ENCODE results near the gene PLEKHO1. TPM values are rescaled to one million over a fixed set of nuclear protein-coding genes. Genes with fewer than 3 reads are reported as not detected.
"Not testable (repeated sequence)": the region's sequence is repeated elsewhere in the genome, so short reads cannot be mapped to it uniquely, and the experiment has no call there.

PLEKHO1 gene
- total RNA-seq, 4 donors from 2014 or later = 5.2 to 23.1 (median 14.2) TPM

GRCh38 chr1:150138044-150138443, 11.7 kb upstream of the PLEKHO1 start:
- DNase-seq = no peak
- no peak overlapping the region for H3K4me3 ChIP-seq (replicated peaks in 1 of 3)
- H3K36me3 ChIP-seq = no peaks in the 10 kb centered on the region
- WGBS, 2 donors = 76 to 85% methylated on average over 5 of the region's 5 CpGs
- TF ChIP-seq POLR2A (IDR thresholded peaks at IDR 0.05) = no peak
- TF ChIP-seq CTCF (IDR thresholded peaks at IDR 0.05) = no peak
- H3K27ac ChIP-seq = no peak overlapping the region
- no peaks in the 10 kb centered on the region for H3K4me1 ChIP-seq
- no peaks in the 10 kb centered on the region for H3K27me3 ChIP-seq
- H3K9me3 ChIP-seq = no peaks in the 10 kb centered on the region
- intact Hi-C loops (cut with DNase I) = no loop called here

GRCh38 chr1:150141452-150141851, 8.3 kb upstream of the PLEKHO1 start:
- H3K27me3 ChIP-seq = no peaks in the 10 kb centered on the region
- no peaks in the 10 kb centered on the region for H3K9me3 ChIP-seq
- intact Hi-C loops (cut with DNase I) = no loop called here
- no peaks in the 10 kb centered on the region for H3K36me3 ChIP-seq
- H3K27ac ChIP-seq = no peak overlapping the region
- H3K4me3 ChIP-seq (replicated peaks in 1 of 3) = no peak overlapping the region
- DNase-seq = no peak
- TF ChIP-seq CTCF (IDR thresholded peaks at IDR 0.05) (no peak), POLR2A (IDR thresholded peaks at IDR 0.05) (no peak)
- H3K4me1 ChIP-seq = no peaks in the 10 kb centered on the region

GRCh38 chr1:150142083-150142482, 7.6 kb upstream of the PLEKHO1 start:
- no peaks in the 10 kb centered on the region for H3K4me1 ChIP-seq
- no peak for DNase-seq
- H3K27ac ChIP-seq = no peak overlapping the region
- H3K27me3 ChIP-seq = no peaks in the 10 kb centered on the region
- intact Hi-C loops (cut with DNase I) = no loop called here
- H3K36me3 ChIP-seq = no peaks in the 10 kb centered on the region
- H3K4me3 ChIP-seq (replicated peaks in 1 of 3) = no peak overlapping the region
- TF ChIP-seq CTCF (IDR thresholded peaks at IDR 0.05) (no peak), POLR2A (IDR thresholded peaks at IDR 0.05) (no peak)
- no peaks in the 10 kb centered on the region for H3K9me3 ChIP-seq

- intact Hi-C loops (cut with DNase I) = no loop called here
- no peaks in the 10 kb centered on the region for H3K9me3 ChIP-seq
- H3K27me3 ChIP-seq = no peaks in the 10 kb centered on the region
- H3K4me1 ChIP-seq = peaks cover 0 to 8% of the 10 kb centered on the region in 2 donors
- no peak overlapping the region for H3K4me3 ChIP-seq (replicated peaks in 1 of 3)
- no peaks in the 10 kb centered on the region for H3K36me3 ChIP-seq
- 76 to 77% methylated on average over 5 of the region's 5 CpGs for WGBS, 2 donors
- no peak for DNase-seq
- no peak overlapping the region for H3K27ac ChIP-seq
- TF ChIP-seq CTCF (IDR thresholded peaks at IDR 0.05) (no peak), POLR2A (IDR thresholded peaks at IDR 0.05) (no peak)
Measured at GRCh38 chr1:150144606-150145005, 5.1 kb upstream of the PLEKHO1 start.

- DNase-seq; intact Hi-C loops (cut with DNase I); H3K4me3 ChIP-seq (replicated peaks in 1 of 3); H3K36me3 ChIP-seq; H3K27ac ChIP-seq; H3K27me3 ChIP-seq; H3K4me1 ChIP-seq; H3K9me3 ChIP-seq: not testable (repeated sequence)
- WGBS, 2 donors = 84 to 90% methylated on average over 5 of the region's 5 CpGs
Measured at GRCh38 chr1:150146016-150146415, 3.7 kb upstream of the PLEKHO1 start.

Measured in thyroid gland (tissue), 4 donors.